ENCODE results near the gene OR4M2. TPM values are rescaled to one million over a fixed set of nuclear protein-coding genes. Genes with fewer than 3 reads are reported as not detected.
"Not testable (repeated sequence)": the region's sequence is repeated elsewhere in the genome, so short reads cannot be mapped to it uniquely, and the experiment has no call there.

The OR4M2 gene, protein sequence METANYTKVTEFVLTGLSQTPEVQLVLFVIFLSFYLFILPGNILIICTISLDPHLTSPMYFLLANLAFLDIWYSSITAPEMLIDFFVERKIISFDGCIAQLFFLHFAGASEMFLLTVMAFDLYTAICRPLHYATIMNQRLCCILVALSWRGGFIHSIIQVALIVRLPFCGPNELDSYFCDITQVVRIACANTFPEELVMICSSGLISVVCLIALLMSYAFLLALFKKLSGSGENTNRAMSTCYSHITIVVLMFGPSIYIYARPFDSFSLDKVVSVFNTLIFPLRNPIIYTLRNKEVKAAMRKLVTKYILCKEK
- total RNA-seq = not detected

DNA sequence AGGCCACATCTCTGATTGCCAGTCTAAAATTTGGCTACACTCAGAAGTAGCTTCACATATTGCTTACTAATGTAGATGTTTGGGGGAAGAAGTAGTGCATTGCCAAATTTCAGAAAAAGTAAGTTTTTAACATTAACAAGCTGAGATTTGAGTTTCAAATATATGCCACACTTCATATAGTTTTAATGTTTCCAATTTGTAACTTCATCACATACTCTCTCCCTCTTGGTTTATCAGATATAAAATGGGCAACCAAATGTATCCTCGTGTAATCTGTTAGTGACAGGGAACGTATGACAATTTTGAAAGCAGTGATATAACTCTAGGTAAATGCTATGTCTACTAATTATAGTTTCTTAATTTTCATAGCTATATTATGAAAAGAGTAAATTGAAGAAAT, at the start of gene OR4M2:
TSS of gene OR4M2 (plus strand) at position 301 of the 400 bp plus-strand sequence. CDS start at position 399, 98 bp downstream.
- H3K27me3 Mint-ChIP-seq (ENCODE audit: low read depth); H3K4me1 Mint-ChIP-seq (ENCODE audit: low read depth); POLR2A ChIA-PET; H3K4me3 Mint-ChIP-seq; H3K36me3 Mint-ChIP-seq (ENCODE audit: low read depth); H3K9me3 Mint-ChIP-seq (ENCODE audit: insufficient read depth); DNase-seq; CTCF ChIA-PET; H3K27ac Mint-ChIP-seq; ATAC-seq: not testable (repeated sequence)

DNA sequence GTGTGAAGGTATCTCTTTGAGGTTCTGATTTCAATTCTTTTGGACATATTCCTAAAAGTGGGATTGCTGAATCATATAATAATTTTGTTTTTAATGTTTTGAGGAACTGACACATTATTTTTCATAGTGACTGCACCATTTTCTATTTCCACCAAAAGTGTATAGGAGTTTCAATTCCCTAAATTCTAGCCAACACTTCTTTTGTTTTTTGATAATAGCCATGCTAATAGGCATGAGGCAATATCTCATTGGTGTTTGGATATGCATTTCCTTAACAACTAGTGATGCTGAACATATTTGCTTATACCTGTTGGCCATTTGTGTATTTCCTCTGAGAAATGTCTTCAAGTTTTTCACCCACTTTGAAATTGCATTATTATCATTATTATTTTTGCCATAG, 11.1 kb upstream of the OR4M2 start:
- H3K27me3 Mint-ChIP-seq (ENCODE audit: low read depth); CTCF ChIA-PET: not testable (repeated sequence)

DNA sequence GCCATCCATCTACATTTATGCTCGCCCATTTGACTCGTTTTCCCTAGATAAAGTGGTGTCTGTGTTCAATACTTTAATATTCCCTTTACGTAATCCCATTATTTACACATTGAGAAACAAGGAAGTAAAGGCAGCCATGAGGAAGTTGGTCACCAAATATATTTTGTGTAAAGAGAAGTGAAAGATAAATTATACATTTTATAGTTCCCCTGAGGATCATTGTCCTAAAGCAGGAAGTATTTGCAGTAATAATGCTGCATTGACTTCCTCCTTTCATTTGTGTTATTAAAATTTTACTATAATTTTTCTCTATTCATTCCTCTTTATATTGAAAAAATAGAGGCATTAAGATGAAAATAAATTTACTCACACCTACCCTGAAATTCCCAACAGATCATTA, 1.1 kb downstream of the OR4M2 start:
- H3K27ac Mint-ChIP-seq; H3K4me1 Mint-ChIP-seq (ENCODE audit: low read depth); ATAC-seq; DNase-seq; POLR2A ChIA-PET; H3K4me3 Mint-ChIP-seq; H3K36me3 Mint-ChIP-seq (ENCODE audit: low read depth); H3K9me3 Mint-ChIP-seq (ENCODE audit: insufficient read depth); H3K27me3 Mint-ChIP-seq (ENCODE audit: low read depth); CTCF ChIA-PET: not testable (repeated sequence)

More for the DNA sequence above, 11.1 kb upstream of the OR4M2 start:
- H3K4me3 Mint-ChIP-seq; H3K27ac Mint-ChIP-seq; H3K4me1 Mint-ChIP-seq (ENCODE audit: low read depth); H3K36me3 Mint-ChIP-seq (ENCODE audit: low read depth); ATAC-seq; DNase-seq; H3K9me3 Mint-ChIP-seq (ENCODE audit: insufficient read depth); POLR2A ChIA-PET: not testable (repeated sequence)

DNA sequence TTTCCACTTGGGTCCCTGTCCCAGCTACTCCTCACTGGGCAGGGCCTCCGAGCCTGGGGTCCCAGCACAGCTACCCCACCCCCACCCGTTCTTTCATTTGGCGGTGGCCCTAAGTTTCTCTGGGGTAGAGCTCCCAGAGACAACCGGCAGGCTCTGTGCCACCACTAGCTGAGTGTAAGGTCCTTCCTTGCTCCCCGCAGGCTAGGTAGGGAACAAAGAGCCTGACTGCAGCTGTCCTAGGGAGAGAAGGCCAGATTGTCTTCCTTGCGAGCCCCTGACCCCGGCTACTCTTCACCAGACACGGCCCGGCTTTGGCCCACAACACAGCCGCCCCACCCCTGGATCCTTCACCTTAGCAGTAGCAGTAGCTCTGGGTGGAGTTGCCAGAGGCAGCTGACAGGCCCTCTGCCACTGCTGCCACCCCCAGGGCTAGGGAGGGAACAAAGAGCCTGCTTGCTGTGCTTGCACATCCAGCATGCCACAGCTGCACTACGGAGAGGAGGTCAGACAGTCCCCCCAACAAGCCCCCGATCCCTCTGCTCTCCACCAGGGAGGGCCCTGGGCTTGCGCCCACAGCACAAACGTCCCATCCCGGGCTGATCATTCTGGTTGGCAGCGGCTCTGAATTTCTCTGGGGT, 18.4 kb downstream of the OR4M2 start:
- POLR2A ChIA-PET; CTCF ChIA-PET; H3K27ac Mint-ChIP-seq; DNase-seq; H3K27me3 Mint-ChIP-seq (ENCODE audit: low read depth); H3K4me3 Mint-ChIP-seq; H3K9me3 Mint-ChIP-seq (ENCODE audit: insufficient read depth); H3K4me1 Mint-ChIP-seq (ENCODE audit: low read depth); H3K36me3 Mint-ChIP-seq (ENCODE audit: low read depth): not testable (repeated sequence)
- peak; percentile 60 for ATAC-seq

DNA sequence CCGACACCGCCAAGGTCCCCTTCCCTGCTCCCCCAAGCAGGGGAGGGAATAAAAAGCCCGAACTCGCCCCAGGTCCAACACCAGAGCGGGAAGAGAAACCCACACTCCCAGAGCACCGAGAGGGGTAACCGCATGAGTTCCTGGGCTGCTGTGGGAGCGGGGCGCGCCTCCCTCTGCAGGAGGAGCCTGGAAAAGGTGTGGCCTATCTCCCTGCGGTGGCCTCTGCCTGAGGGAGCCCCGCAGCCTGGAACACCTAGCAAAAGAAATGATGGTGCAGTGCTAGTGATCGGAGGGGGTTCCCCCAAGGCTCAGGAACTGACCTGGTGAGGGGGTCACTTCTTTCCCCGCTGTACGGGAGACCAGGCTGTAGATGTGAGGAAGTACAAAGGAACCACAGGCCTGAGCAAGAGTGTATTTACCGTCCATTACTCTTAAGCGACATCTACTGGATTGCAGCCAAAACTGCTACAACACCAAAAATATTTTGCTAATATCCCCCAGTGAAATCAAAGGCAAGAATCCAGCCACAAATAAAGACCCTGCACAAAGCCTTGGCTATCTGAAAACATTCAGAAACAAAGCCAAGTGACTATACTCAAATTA, 19.1 kb downstream of the OR4M2 start:
- CTCF ChIA-PET; POLR2A ChIA-PET; H3K9me3 Mint-ChIP-seq (ENCODE audit: insufficient read depth); H3K36me3 Mint-ChIP-seq (ENCODE audit: low read depth); H3K4me1 Mint-ChIP-seq (ENCODE audit: low read depth); H3K27me3 Mint-ChIP-seq (ENCODE audit: low read depth); DNase-seq; H3K4me3 Mint-ChIP-seq; H3K27ac Mint-ChIP-seq: not testable (repeated sequence)
- ATAC-seq = peak; percentile 86

DNA sequence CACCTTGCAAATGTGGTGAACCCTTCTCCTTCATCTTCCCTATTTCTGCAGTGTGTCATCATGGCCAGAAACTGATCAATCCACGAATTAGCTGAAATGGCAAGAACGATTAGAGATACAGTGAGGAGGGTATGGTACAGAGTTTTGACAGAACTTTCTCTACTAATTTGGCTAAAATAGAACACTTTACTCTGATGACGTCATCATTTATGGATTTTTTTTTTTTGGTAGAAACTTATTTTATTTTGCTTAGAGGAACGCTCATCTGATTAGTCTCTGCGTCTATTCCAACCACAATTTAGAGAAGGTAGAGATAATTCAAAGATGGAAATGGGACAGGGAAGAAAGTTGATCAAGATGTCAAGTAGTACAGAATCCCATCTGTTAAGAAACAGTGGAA, 41.7 kb downstream of the OR4M2 start:
- POLR2A ChIA-PET; H3K27me3 Mint-ChIP-seq (ENCODE audit: low read depth); ATAC-seq; H3K9me3 Mint-ChIP-seq (ENCODE audit: insufficient read depth); H3K4me3 Mint-ChIP-seq; CTCF ChIA-PET; H3K4me1 Mint-ChIP-seq (ENCODE audit: low read depth); H3K27ac Mint-ChIP-seq; H3K36me3 Mint-ChIP-seq (ENCODE audit: low read depth); DNase-seq: not testable (repeated sequence)

Other genes with a start within 250 kb of the OR4M2 start
- gene POTEB, start 202.8 kb upstream of the OR4M2 start, total RNA-seq = not detected

Measured in activated CD8-positive, alpha-beta T cell treated with anti-CD3 and anti-CD28 coated beads, Interleukin-2, amount 10 ng/mL, durations not matched to agents 7 days and 5 days (primary cell).